Endometrial microvascular endothelial cells (primary cell): ENCODE data around the gene YAP1. TPM values are rescaled to one million over a fixed set of nuclear protein-coding genes. Genes with fewer than 3 reads are reported as not detected.

Experiments
- in situ Hi-C: cut with HindIII; loops from 2 replicates; pipeline ENCODE4 v1.10.0; 2017; ENCODE audit warnings: low sequenced_read_pairs, low pct_unique_long_range_greater_than_20kb; ENCODE audit errors: inconsistent ontology term
- total RNA-seq: library from RNA; depleted of rRNA; stranded (reverse); fragments of >200 nt; gene quantifications from one replicate; pipeline ENCODE4 v1.2.3, GENCODE V29; 2015; ENCODE audit errors: inconsistent ontology term

The YAP1 gene
- total RNA-seq, 1 donor from 2014 or later = 3.2 TPM

- in situ Hi-C loops = no loop called here
Observed at GRCh38 chr11:102151784-102152525, 41.7 kb downstream of the YAP1 start.

DNA sequence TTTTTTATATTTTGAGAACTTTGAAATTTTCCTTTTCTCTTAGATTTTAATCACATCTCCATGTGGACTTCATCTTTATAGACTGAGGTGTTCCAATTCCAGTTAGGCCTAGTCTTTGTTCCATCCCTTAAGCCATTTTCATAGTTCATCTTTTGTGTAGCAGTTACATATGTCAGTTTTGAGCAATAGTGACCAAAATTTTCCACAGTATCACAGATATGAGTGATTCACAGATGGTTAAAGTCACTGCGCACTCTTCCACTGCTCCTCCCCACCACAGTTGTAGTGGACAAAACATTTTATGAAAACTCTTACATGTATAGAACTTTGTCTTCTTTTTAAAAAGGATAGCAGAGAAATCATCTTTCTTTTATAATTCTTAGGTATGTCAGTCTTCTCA lies 42.8 kb downstream of the YAP1 start:
- in situ Hi-C loops = no loop called here

DNA sequence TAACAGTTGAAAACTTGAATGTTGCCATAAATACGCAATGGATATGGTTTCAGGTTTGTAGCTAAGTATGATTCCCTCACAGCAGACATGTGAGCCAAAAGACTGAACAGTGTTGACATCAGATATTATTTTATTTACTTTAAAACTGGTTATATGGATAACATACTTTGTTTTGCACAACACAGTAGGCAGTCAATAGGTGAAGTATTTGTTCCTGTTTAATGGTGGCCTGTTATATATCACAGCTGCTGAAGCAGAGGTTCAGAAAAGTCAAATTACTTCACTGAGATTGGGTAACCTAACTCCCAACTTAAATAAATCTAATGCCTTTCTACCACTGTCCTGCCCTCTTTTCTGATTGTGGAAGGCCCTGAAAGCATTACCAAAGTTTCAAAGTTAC lies 44.6 kb downstream of the YAP1 start:
- in situ Hi-C loops = no loop called here

GRCh38 chr11:102155676-102156075 lies 45.4 kb downstream of the YAP1 start:
- in situ Hi-C loops = no loop called here

DNA sequence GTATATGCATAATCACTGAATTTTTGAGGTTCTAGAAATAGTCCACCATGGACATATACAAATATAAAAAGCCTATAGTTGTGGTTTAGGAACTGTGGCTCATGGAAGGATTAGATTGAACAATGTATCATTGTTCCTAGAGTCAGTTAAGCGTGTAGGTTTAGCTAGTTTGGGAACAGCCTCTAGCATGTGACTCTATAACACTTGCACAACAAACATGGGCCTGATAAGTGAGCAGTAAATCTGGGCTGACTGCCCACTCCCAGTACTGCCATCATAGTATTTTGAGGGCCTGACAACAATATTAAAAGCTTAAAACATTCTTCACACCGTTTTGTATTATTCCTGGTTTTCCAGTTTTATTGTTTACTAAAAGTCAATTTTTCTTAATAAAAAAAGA lies 47.0 kb downstream of the YAP1 start:
- in situ Hi-C loops = no loop called here

DNA sequence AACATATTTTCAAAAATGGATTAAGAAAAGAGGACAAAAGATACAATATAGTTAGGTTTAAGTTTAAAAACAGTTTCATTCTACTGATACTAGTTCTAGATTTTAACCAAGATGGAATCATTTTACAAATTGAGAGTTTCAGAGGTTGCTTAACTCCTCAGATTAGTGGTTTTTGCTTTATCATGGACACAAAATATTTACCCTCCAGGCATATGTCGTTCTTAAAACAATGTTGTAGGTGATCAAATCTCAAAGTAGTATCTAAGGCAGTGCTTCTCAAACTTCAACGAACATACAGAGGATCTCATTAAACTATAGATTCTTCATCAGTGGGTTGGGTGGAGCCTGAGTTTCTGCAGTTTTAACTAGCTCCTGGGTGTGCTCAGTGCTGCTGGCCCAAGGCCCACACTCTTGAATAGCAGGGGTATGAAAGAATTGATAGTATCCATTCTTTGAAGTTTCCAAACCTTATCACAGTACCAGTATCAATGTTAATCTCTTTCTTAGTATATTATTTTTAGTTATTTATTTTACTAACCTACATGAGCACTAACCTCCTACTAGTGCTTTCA lies 48.0 kb downstream of the YAP1 start:
- in situ Hi-C loops = no loop called here

GRCh38 chr11:102163368-102163767 lies 53.1 kb downstream of the YAP1 start:
- in situ Hi-C loops = no loop called here

GRCh38 chr11:102166175-102167064 lies 56.2 kb downstream of the YAP1 start:
- in situ Hi-C loops = no loop called here

DNA sequence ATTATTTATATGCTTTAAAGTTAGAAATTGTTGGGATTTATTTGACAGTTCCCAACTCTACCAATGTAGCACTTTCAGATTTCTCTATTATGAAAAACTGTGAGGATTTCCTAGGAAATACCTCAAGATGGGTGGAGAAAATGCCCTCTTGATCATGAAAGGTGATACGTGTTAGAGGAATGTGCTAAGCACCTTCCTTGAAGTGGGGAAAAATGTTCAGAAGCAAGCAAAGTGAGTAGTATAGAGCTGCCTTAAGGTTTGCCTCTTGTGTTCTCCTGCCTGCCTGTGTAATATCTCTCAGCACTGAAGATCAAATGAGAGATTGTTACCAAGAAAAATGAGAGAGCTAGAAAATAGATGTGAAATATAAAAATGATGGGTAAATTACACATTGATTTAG lies 58.2 kb downstream of the YAP1 start:
- in situ Hi-C loops = no loop called here

GRCh38 chr11:102171101-102171500 lies 60.9 kb downstream of the YAP1 start:
- in situ Hi-C loops = no loop called here

- in situ Hi-C loops = no loop called here
Observed at GRCh38 chr11:102172127-102172848, 62.0 kb downstream of the YAP1 start.

DNA sequence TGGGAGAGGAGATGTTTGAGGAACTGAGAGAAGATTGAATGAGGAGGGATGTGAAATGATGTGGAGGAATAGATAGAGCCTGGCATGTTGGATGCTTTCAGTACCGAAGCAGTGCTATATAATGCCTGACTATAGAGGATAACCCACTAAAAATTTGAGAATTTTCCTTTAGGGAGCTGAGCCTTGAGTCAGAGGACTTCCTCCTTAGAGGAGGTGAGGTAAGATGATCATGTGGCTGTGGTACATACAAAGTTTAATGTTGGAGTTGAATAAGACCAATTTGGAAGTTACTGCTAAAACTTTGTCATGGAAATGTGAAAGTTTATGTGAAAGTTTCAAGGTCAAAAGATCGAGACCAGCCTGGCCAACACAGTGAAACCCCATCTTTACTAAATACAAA lies 66.9 kb downstream of the YAP1 start:
- in situ Hi-C loops = no loop called here

- in situ Hi-C loops = no loop called here
Observed at GRCh38 chr11:102177974-102178631, 67.9 kb downstream of the YAP1 start.

DNA sequence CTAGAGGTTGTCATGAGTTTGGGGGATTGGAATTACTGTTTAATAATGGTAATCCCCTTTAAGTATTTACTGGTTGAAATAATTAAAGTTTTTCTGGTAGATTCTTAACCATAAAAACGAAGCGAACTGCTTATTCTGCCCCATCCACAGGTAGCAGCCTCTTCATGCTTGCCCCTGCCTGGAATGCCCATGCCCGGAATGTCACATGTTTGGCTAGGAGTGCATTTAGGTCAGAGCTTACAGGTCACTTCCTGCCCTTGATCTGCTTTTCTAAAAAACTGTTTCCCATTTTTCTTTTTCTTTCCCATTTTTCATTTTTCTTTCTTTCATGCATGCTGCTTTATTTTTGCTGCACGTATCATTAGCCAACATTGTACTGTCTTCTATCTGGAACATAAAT lies 69.1 kb downstream of the YAP1 start:
- in situ Hi-C loops = no loop called here

GRCh38 chr11:102184269-102184987 lies 74.2 kb downstream of the YAP1 start:
- in situ Hi-C loops = no loop called here

DNA sequence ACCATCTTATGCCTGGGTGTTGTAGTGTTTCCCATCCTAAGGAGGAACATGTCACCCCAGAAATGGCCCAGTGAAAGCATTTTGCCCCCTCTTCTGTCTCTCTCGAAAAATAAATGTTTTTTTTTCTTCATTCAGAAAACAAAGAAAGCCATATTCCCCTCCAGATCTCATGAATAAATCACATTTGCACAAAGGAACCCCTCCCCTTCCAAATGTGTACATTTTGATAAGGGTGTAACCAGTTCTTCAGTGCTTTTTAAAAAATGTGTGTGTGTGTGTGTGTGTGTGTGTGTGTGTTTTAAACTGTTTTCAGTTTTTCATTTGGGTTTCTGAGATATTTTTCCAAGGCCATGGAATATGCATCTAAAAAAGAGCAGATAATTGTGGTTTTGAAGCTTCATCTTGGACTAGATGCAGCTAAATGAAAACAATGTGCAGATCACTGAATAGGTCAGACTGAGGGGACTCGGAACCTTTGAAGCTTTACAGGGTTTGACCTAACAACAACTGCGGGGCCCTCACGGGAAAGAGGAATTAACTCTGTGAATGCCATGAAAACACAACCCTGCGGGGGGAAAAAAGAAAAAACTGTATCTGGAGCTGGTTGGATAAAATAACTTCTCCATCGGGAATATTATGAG lies 76.4 kb downstream of the YAP1 start:
- in situ Hi-C loops = no loop called here

DNA sequence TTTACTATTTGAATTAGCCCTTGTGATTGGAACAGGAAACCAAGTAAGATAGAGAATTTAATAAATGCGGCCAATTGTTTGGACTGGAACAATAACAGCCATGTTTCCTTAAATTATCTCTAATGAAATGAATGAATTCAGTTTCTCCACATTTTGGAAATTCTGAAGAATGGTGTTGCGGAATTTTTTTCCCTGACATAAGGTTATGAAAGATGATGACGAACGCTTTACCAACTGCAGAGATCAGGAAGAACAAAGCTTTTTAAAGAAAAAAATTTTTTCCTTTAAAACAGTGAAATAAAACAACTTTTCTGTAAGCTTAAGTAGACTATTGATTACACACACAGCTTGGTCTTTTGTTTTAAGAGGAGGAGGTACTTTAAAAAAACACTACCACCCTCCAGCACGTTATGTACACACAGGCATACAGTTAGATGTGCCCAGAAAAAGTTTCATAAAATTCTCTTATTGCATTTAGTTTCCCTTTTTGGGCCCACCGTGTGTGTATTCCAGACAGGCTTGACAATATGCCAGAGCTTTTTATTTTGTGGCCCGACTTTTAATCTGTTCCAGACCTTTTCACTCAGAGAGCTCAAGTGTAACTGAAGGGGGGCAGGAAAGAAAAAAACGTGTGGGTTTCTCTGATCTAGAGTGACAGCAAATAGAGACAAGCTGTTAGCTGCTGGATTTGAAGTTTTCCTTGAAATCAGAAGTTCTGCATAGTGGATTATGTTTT lies 77.3 kb downstream of the YAP1 start:
- in situ Hi-C loops = no loop called here
